ENCODE results near the gene MTMR2. TPM values are rescaled to one million over a fixed set of nuclear protein-coding genes. Genes with fewer than 3 reads are reported as not detected.

Gene MTMR2
- polyA plus RNA-seq, 3 donors: 1.9 to 5.1 (median 2.6) TPM

GRCh38 chr11:95790933-95791708, 132.8 kb downstream of the MTMR2 start:
- Histone ChIP-seq H3K27me3 (ENCODE audit: control insufficient read depth in 2 of 2, insufficient read depth in 2 of 2, low read length in 2 of 2) (no peaks in the 10 kb centered on the region), H3K9ac (ENCODE audit: insufficient read depth, low read length, poor library complexity, severe bottlenecking) (peak overlapping the region; percentile 95), H3K27ac (ENCODE audit: low read depth in 1 of 2, low read length in 2 of 2) (peak overlapping the region; percentile 98 to 99), H3K79me2 (ENCODE audit: insufficient read depth, low read length) (peaks cover 92% of the 10 kb centered on the region), H4K20me1 (ENCODE audit: insufficient read depth, low read length) (no peaks in the 10 kb centered on the region), H3K4me1 (ENCODE audit: control insufficient read depth in 1 of 2, insufficient read depth in 2 of 2, low read length in 2 of 2) (peaks cover 16 to 28% of the 10 kb centered on the region in 2 donors), H3K4me2 (replicated peaks; ENCODE audit: extremely low read depth, low read length, poor library complexity, severe bottlenecking) (peak overlapping the region; percentile 94), H3K4me3 (replicated peaks in 1 of 3; ENCODE audit: low read depth in 2 of 3, low read length in 3 of 3) (peak overlapping the region; percentile 59 to 97 (median 77)), H2AFZ (ENCODE audit: insufficient read depth, low read depth, low read length, poor library complexity, severe bottlenecking) (peak overlapping the region; percentile 99), H3K9me3 (replicated peaks in 1 of 2; ENCODE audit: control insufficient read depth in 1 of 2, insufficient read depth in 1 of 2, low read length in 2 of 2) (no peaks in the 10 kb centered on the region), H3K36me3 (replicated peaks in 1 of 2; ENCODE audit: control insufficient read depth in 1 of 2, insufficient read depth in 2 of 2, low read length in 2 of 2) (peaks cover 13 to 20% of the 10 kb centered on the region in 2 donors)
- intact Hi-C loops (cut with micrococcal nuclease): no loop called here
- DNase-seq: peak in 2 of 3 donors; percentile 17 to 39
- Mint-ChIP-seq H3K9me3 (peaks cover 0 to 1% (median 0%) of the 10 kb centered on the region in 7 donors), H3K4me3 (peak overlapping the region; percentile 99), H3K27me3 (ENCODE audit: low read depth in 3 of 3) (no peaks in the 10 kb centered on the region), H3K36me3 (peaks cover 15% of the 10 kb centered on the region in 2 donors), H3K27ac (peak overlapping the region; percentile 100), H3K4me1 (peaks cover 30% of the 10 kb centered on the region)
- TF ChIP-seq CTCF (IDR thresholded peaks at IDR 0.05): no peak
- 9% methylated on average over 24 of the region's 29 CpGs for WGBS (ENCODE audit: insufficient coverage)

- Histone ChIP-seq H3K79me2 (ENCODE audit: insufficient read depth, low read length) (peaks cover 90% of the 10 kb centered on the region), H3K27ac (ENCODE audit: low read depth in 1 of 2, low read length in 2 of 2) (peak within 1 kb of the TSS; percentile 98 to 99), H3K4me1 (ENCODE audit: control insufficient read depth in 1 of 2, insufficient read depth in 2 of 2, low read length in 2 of 2) (peaks cover 16 to 28% of the 10 kb centered on the region in 2 donors), H3K9ac (ENCODE audit: insufficient read depth, low read length, poor library complexity, severe bottlenecking) (peak within 1 kb of the TSS; percentile 95), H3K4me2 (replicated peaks; ENCODE audit: extremely low read depth, low read length, poor library complexity, severe bottlenecking) (peak within 1 kb of the TSS; percentile 94), H3K36me3 (replicated peaks in 1 of 2; ENCODE audit: control insufficient read depth in 1 of 2, insufficient read depth in 2 of 2, low read length in 2 of 2) (peaks cover 21 to 28% of the 10 kb centered on the region in 2 donors), H3K27me3 (ENCODE audit: control insufficient read depth in 2 of 2, insufficient read depth in 2 of 2, low read length in 2 of 2) (no peaks in the 10 kb centered on the region), H4K20me1 (ENCODE audit: insufficient read depth, low read length) (no peaks in the 10 kb centered on the region), H3K9me3 (replicated peaks in 1 of 2; ENCODE audit: control insufficient read depth in 1 of 2, insufficient read depth in 1 of 2, low read length in 2 of 2) (no peaks in the 10 kb centered on the region), H3K4me3 (replicated peaks in 1 of 3; ENCODE audit: low read depth in 2 of 3, low read length in 3 of 3) (peak within 1 kb of the TSS; percentile 59 to 97 (median 77)), H2AFZ (ENCODE audit: insufficient read depth, low read depth, low read length, poor library complexity, severe bottlenecking) (peak within 1 kb of the TSS; percentile 99)
- peak within 1 kb of the TSS; percentile 100 for H3K27ac Mint-ChIP-seq
- H3K4me3 Mint-ChIP-seq: peak within 1 kb of the TSS; percentile 99
- peak; percentile 93 to 97 (median 96) for DNase-seq
- H3K36me3 Mint-ChIP-seq: peaks cover 20 to 23% of the 10 kb centered on the region in 2 donors
- intact Hi-C loops (cut with micrococcal nuclease): no loop called here
- no peak for TF ChIP-seq CTCF (IDR thresholded peaks at IDR 0.05)
- peaks cover 27% of the 10 kb centered on the region for H3K4me1 Mint-ChIP-seq
- no peaks in the 10 kb centered on the region for H3K27me3 Mint-ChIP-seq (ENCODE audit: low read depth in 3 of 3)
- peaks cover 0 to 1% (median 0%) of the 10 kb centered on the region in 7 donors for H3K9me3 Mint-ChIP-seq
- WGBS (ENCODE audit: insufficient coverage): 0% methylated on average over 43 of the region's 55 CpGs
These were observed 133.6 kb downstream of the MTMR2 start, which contains the start of gene CEP57 for GRCh38 chr11:95790123-95790932. Gene CEP57, plus strand, starts transcription at chr11:95790498. Its CDS starts 201 bp downstream, at chr11:95790699.

All from CD14-positive monocyte (primary cell).